SK-MEL-5 (cell line): ENCODE results near the gene RILPL1. TPM values are rescaled to one million over a fixed set of nuclear protein-coding genes. Genes with fewer than 3 reads are reported as not detected.
"Not testable (repeated sequence)": the region's sequence is repeated elsewhere in the genome, so short reads cannot be mapped to it uniquely, and the experiment has no call there.

Source experiments
- DNase-seq: peaks from one replicate; pipeline ENCODE4 v3.0.0-alpha.2; 2016; ENCODE audit warnings: low read depth, low spot score
- in situ Hi-C: cut with HindIII; loops from 2 replicates; pipeline ENCODE4 v1.10.0; 2016; ENCODE audit warnings: low sequenced_read_pairs, high pct_unique_total_duplicates, low pct_unique_long_range_greater_than_20kb
- total RNA-seq: library from RNA; depleted of rRNA; stranded (reverse); fragments of >200 nt; shearing (Covaris generic); gene quantifications from 2 replicates; pipeline ENCODE4 v1.2.3, GENCODE V29; 2014

Gene RILPL1
- total RNA-seq, 1 experiment from 2014 or later: 11.3 TPM

GRCh38 chr12:123506843-123507236, 26.7 kb downstream of the RILPL1 start:
- DNase-seq: no peak
- in situ Hi-C loops: no loop called here

GRCh38 chr12:123506059-123506842, 27.3 kb downstream of the RILPL1 start:
- no peak for DNase-seq
- in situ Hi-C loops: no loop called here

GRCh38 chr12:123502163-123502704, 31.3 kb downstream of the RILPL1 start:
- no peak for DNase-seq
- in situ Hi-C loops: no loop called here

- in situ Hi-C loops: no loop called here
- DNase-seq: no peak
These were observed 34.2 kb downstream of the RILPL1 start for GRCh38 chr12:123499332-123499731.

GRCh38 chr12:123498126-123498825, 35.2 kb downstream of the RILPL1 start:
- in situ Hi-C loops: no loop called here
- no peak for DNase-seq

GRCh38 chr12:123497065-123497464, 36.5 kb downstream of the RILPL1 start:
- in situ Hi-C loops: no loop called here
- no peak for DNase-seq

GRCh38 chr12:123494124-123494851, 39.2 kb downstream of the RILPL1 start:
- in situ Hi-C loops: no loop called here
- no peak for DNase-seq

- DNase-seq, in situ Hi-C loops: not testable (repeated sequence)
These were observed 41.0 kb downstream of the RILPL1 start for GRCh38 chr12:123492339-123493039.

- in situ Hi-C loops: no loop called here
- DNase-seq: no peak
These were observed 42.0 kb downstream of the RILPL1 start for GRCh38 chr12:123491481-123491880.

GRCh38 chr12:123491056-123491455, 42.5 kb downstream of the RILPL1 start:
- DNase-seq: no peak
- in situ Hi-C loops: no loop called here

GRCh38 chr12:123490089-123490488, 43.4 kb downstream of the RILPL1 start:
- in situ Hi-C loops: no loop called here
- DNase-seq: no peak

- no peak for DNase-seq
- in situ Hi-C loops: no loop called here
These were observed 43.9 kb downstream of the RILPL1 start for GRCh38 chr12:123489580-123489979.

GRCh38 chr12:123488539-123489230, 44.8 kb downstream of the RILPL1 start:
- in situ Hi-C loops: no loop called here
- no peak for DNase-seq

- in situ Hi-C loops: no loop called here
- DNase-seq: no peak
These were observed 46.1 kb downstream of the RILPL1 start for GRCh38 chr12:123487428-123487827.

GRCh38 chr12:123485756-123486155, 47.8 kb downstream of the RILPL1 start:
- DNase-seq: no peak
- in situ Hi-C loops: no loop called here

GRCh38 chr12:123483602-123484248, 49.8 kb downstream of the RILPL1 start:
- no peak for DNase-seq
- in situ Hi-C loops: no loop called here

GRCh38 chr12:123482876-123483275, 50.6 kb downstream of the RILPL1 start:
- in situ Hi-C loops: no loop called here
- DNase-seq: no peak
